Lower leg skin (tissue), 4 donors: Measurements from ENCODE around the gene MTA1. TPM values are rescaled to one million over a fixed set of nuclear protein-coding genes. Genes with fewer than 3 reads are reported as not detected.

Experiments
- DNase-seq, 2 donors: peaks; one replicate each; pipeline ENCODE4 v3.0.0-alpha.2; 2019; ENCODE audit warnings: low spot score in 2 of 2
- H3K4me3 ChIP-seq: fragments of 200-600 bp; sonication (generic); 2 replicates; pipeline ENCODE4 v1.5.1; 2017; ENCODE audit warnings: mild to moderate bottlenecking, low read depth; ENCODE audit not compliant: poor library complexity, severe bottlenecking
- CTCF ChIP-seq, 3 donors: fragments of 450-650 bp; IDR thresholded peaks; one replicate each; pipeline ENCODE4 v1.5.1; 2016; ENCODE audit warnings: antibody characterized with exemption in 3 of 3, mild to moderate bottlenecking in 3 of 3, moderate library complexity in 2 of 3
- POLR2A ChIP-seq, 2 donors: fragments of 450-650 bp; IDR thresholded peaks; one replicate each; pipeline ENCODE4 v1.6.1; 2016 to 2017; ENCODE audit warnings: antibody characterized with exemption in 2 of 2, mild to moderate bottlenecking in 1 of 2, moderate library complexity in 1 of 2
- WGBS, 2 donors: methylation state at CpG; one replicate each; pipeline ENCODE4 v1.1.5; 2018; 5-methylcytosine and 5-hydroxymethylcytosine counted together
- intact Hi-C: fragments of 100-400 bp; cut with DNase I; formaldehyde crosslinking; loops from one replicate; pipeline ENCODE4 v1.15.0; 2023; ENCODE audit warnings: low total_unique reads
- total RNA-seq, 4 donors: library from RNA; depleted of rRNA; stranded (reverse); fragments of >200 nt; gene quantifications; one replicate each; pipeline ENCODE4 v1.1.0, GENCODE V29; 2016

The MTA1 gene
- total RNA-seq, 4 donors from 2014 or later, result 39.3 to 56.7 (median 46.4) TPM

- DNase-seq, result peak; percentile 47 to 95
- no peak for TF ChIP-seq POLR2A (IDR thresholded peaks at IDR 0.05)
- TF ChIP-seq CTCF (IDR thresholded peaks at IDR 0.05), result no peak
- H3K4me3 ChIP-seq, result peak overlapping the region; percentile 23
- 16 to 30% methylated on average over 40 to 74 of the region's 79 CpGs for WGBS, 2 donors
- intact Hi-C loops, result no loop called here
Observed at GRCh38 chr14:105414456-105415371, 4.9 kb upstream of the MTA1 start.

GRCh38 chr14:105415481-105416428 is 3.9 kb upstream of the MTA1 start:
- intact Hi-C loops, result no loop called here
- WGBS, 2 donors, result 90 to 91% methylated on average over 25 of the region's 25 CpGs
- no peak for DNase-seq
- no peak for TF ChIP-seq POLR2A (IDR thresholded peaks at IDR 0.05)
- TF ChIP-seq CTCF (IDR thresholded peaks at IDR 0.05), result no peak
- H3K4me3 ChIP-seq, result no peak overlapping the region

DNA sequence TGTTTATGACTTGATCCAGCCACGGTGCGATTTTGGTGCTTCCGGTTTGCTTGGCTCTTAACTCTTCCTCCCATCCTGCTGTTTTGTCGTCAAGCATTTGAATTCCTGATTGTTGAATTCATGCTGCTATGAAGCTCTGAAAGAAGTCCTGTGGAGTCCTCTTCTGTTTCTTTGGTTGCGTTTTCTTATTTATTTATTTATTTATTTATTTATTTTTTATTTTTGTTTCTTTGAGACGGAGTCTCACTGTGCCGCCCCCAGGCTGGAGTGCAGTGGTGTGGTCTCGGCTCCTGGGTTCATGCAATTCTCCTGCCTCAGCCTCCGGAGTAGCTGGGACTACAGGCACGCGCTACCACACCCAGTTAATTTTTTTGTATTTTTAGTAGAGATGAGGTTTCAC is 3.0 kb upstream of the MTA1 start:
- WGBS, 2 donors, result 98% methylated on average over 11 of the region's 11 CpGs

DNA sequence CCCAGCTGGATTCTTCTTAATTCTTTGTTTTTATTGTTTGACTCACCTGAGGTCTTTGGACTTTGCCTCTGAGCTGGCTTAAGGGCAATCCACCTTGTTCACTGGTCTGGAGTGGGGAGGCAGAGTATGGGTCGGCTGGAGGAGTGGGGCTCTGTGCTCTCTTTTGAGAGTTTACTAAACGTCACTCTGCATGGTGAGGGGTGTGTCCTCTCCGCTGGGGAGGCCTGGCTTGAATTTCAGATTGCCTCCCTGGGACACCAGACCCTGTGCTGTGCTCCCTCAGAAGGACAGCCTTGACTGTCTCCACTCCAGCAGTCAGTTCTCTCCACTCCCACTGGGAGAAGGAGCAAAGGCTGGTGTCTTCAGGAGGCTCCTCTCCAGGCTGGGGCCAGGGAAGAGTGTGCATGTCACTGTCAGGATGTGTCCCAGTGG is 1.9 kb upstream of the MTA1 start:
- no peak for TF ChIP-seq POLR2A (IDR thresholded peaks at IDR 0.05)
- WGBS, 2 donors, result 87 to 90% methylated on average over 3 of the region's 3 CpGs
- intact Hi-C loops, result no loop called here
- no peak for DNase-seq
- H3K4me3 ChIP-seq, result no peak overlapping the region

More for the DNA sequence above, 3.0 kb upstream of the MTA1 start:
- intact Hi-C loops, result no loop called here
- TF ChIP-seq POLR2A (IDR thresholded peaks at IDR 0.05) (no peak), CTCF (IDR thresholded peaks at IDR 0.05) (no peak)
- no peak for DNase-seq
- no peak overlapping the region for H3K4me3 ChIP-seq

- intact Hi-C loops, result no loop called here
- WGBS, 2 donors, result 84 to 85% methylated on average over 18 to 19 of the region's 19 CpGs
- no peak overlapping the region for H3K4me3 ChIP-seq
- no peak for DNase-seq
- TF ChIP-seq POLR2A (IDR thresholded peaks at IDR 0.05) (no peak), CTCF (IDR thresholded peaks at IDR 0.05) (no peak)
Observed at GRCh38 chr14:105418269-105419194, 1.1 kb upstream of the MTA1 start.
